Hematopoietic multipotent progenitor cell (in vitro differentiated cells): ENCODE measurements around the gene ANKS1A. TPM values are rescaled to one million over a fixed set of nuclear protein-coding genes. Genes with fewer than 3 reads are reported as not detected.
A peak's percentile ranks its signal among the peaks of the same experiment; 100 is the strongest.
"Not testable (repeated sequence)": the region's sequence is repeated elsewhere in the genome, so short reads cannot be mapped to it uniquely, and the experiment has no call there.

Experiments
- DNase-seq, 3 donors: peaks; one replicate each; pipeline ENCODE4 v3.0.0-alpha.2; 2011 to 2015; ENCODE audit warnings: low read depth in 2 of 3, low spot score in 2 of 3
- total RNA-seq: library from RNA; depleted of rRNA; stranded (reverse); fragments of >200 nt; gene quantifications from one replicate; pipeline ENCODE4 v1.2.3, GENCODE V29; 2012

Gene ANKS1A
- total RNA-seq, 1 donor, result 17.5 TPM

GRCh38 chr6:34917626-34918285 lies 28.7 kb downstream of the ANKS1A start:
- DNase-seq, result no peak

- no peak for DNase-seq
Measured at GRCh38 chr6:34919651-34920050, 30.6 kb downstream of the ANKS1A start.

GRCh38 chr6:34920097-34920496 lies 31.0 kb downstream of the ANKS1A start:
- DNase-seq, result no peak

GRCh38 chr6:34922177-34922663 lies 33.2 kb downstream of the ANKS1A start:
- DNase-seq, result no peak

GRCh38 chr6:34924831-34925625 lies 36.0 kb downstream of the ANKS1A start:
- DNase-seq, result no peak

GRCh38 chr6:34926655-34927054 lies 37.6 kb downstream of the ANKS1A start:
- no peak for DNase-seq

GRCh38 chr6:34928220-34928619 lies 39.2 kb downstream of the ANKS1A start:
- no peak for DNase-seq

- DNase-seq, result no peak
Measured at GRCh38 chr6:34928695-34929094, 39.6 kb downstream of the ANKS1A start.

GRCh38 chr6:34929241-34929978 lies 40.4 kb downstream of the ANKS1A start:
- no peak for DNase-seq

GRCh38 chr6:34930221-34930620 lies 41.2 kb downstream of the ANKS1A start:
- no peak for DNase-seq

GRCh38 chr6:34932202-34932601 lies 43.1 kb downstream of the ANKS1A start:
- not testable (repeated sequence) for DNase-seq

GRCh38 chr6:34934516-34934915 lies 45.5 kb downstream of the ANKS1A start:
- DNase-seq, result peak in 1 of 3 donors; percentile 23

- DNase-seq, result peak in 2 of 3 donors; percentile 35 to 57
Measured at GRCh38 chr6:34938268-34938667, 49.2 kb downstream of the ANKS1A start.

GRCh38 chr6:34940030-34940434 lies 51.0 kb downstream of the ANKS1A start:
- no peak for DNase-seq

- DNase-seq, result no peak
Measured at GRCh38 chr6:34941421-34941820, 52.4 kb downstream of the ANKS1A start.

- no peak for DNase-seq
Measured at GRCh38 chr6:34945317-34945716, 56.3 kb downstream of the ANKS1A start.

- no peak for DNase-seq
Measured at GRCh38 chr6:34947561-34947960, 58.5 kb downstream of the ANKS1A start.

GRCh38 chr6:34949636-34950035 lies 60.6 kb downstream of the ANKS1A start:
- no peak for DNase-seq

- no peak for DNase-seq
Measured at GRCh38 chr6:34950849-34951248, 61.8 kb downstream of the ANKS1A start.

- DNase-seq, result no peak
Measured at GRCh38 chr6:34951731-34952130, 62.7 kb downstream of the ANKS1A start.
